GM23338 (cell line): ENCODE data around the gene ATG16L2. TPM values are rescaled to one million over a fixed set of nuclear protein-coding genes. Genes with fewer than 3 reads are reported as not detected.

Source experiments
- ATAC-seq: fragments of 200-7000 bp; cut with Tn5 transposase; 3 replicates; pipeline ENCODE4 v1.9.1; 2020
- DNase-seq: peaks from one replicate; pipeline ENCODE4 v3.0.0-alpha.2; 2015; ENCODE audit warnings: low spot score
- H2AFZ ChIP-seq: fragments of 200-600 bp; sonication (generic); 2 replicates; pipeline ENCODE4 v1.8.0; 2016; ENCODE audit warnings: antibody characterized with exemption, mild to moderate bottlenecking, moderate library complexity
- H3F3A ChIP-seq: fragments of 200-600 bp; sonication (generic); replicated peaks from 2 replicates; pipeline ENCODE4 v1.8.0; 2017; ENCODE audit warnings: antibody characterized with exemption, mixed run types, low read depth
- H3K27ac ChIP-seq: fragments of 200-600 bp; sonication (generic); 2 replicates; pipeline ENCODE4 v1.6.1; 2016; ENCODE audit warnings: low read depth
- H3K27me3 ChIP-seq: fragments of 200-600 bp; sonication (generic); 2 replicates; pipeline ENCODE4 v1.8.0; 2016; ENCODE audit warnings: mild to moderate bottlenecking, mixed run types, moderate library complexity; ENCODE audit not compliant: insufficient read depth
- H3K36me3 ChIP-seq: fragments of 200-600 bp; sonication (generic); 2 replicates; pipeline ENCODE4 v1.8.0; 2016; ENCODE audit warnings: mild to moderate bottlenecking; ENCODE audit not compliant: insufficient read depth
- H3K4me1 ChIP-seq: fragments of 200-600 bp; sonication (generic); 2 replicates; pipeline ENCODE4 v1.8.0; 2016; ENCODE audit warnings: mild to moderate bottlenecking, moderate library complexity; ENCODE audit not compliant: insufficient read depth
- H3K4me2 ChIP-seq: fragments of 200-600 bp; sonication (generic); 2 replicates; pipeline ENCODE4 v1.7.1; 2017; ENCODE audit warnings: mixed run types
- H3K4me3 ChIP-seq: fragments of 200-600 bp; sonication (generic); 2 replicates; pipeline ENCODE4 v1.6.1; 2016; ENCODE audit warnings: mixed run types
- H3K79me2 ChIP-seq: fragments of 200-600 bp; sonication (generic); replicated peaks from 2 replicates; pipeline ENCODE4 v1.8.0; 2017; ENCODE audit warnings: mild to moderate bottlenecking; ENCODE audit not compliant: insufficient read depth
- H3K9me2 ChIP-seq: fragments of 200-600 bp; sonication (generic); 2 replicates; pipeline ENCODE4 v1.8.0; 2017; ENCODE audit not compliant: insufficient read depth
- H4K20me1 ChIP-seq: fragments of 200-600 bp; sonication (generic); replicated peaks from 2 replicates; pipeline ENCODE4 v1.8.0; 2017; ENCODE audit warnings: mild to moderate bottlenecking; ENCODE audit not compliant: insufficient read depth
- H3K27ac Mint-ChIP-seq: 2 replicates; pipeline ENCODE4 v1.8.0; 2020; ENCODE audit warnings: inconsistent platforms, mild to moderate bottlenecking, moderate library complexity, mixed read lengths
- H3K27me3 Mint-ChIP-seq: 3 replicates; pipeline ENCODE4 v1.8.0; 2022; ENCODE audit warnings: low read depth, mild to moderate bottlenecking, moderate library complexity, mixed read lengths, inconsistent platforms; ENCODE audit not compliant: insufficient read depth, poor library complexity
- H3K36me3 Mint-ChIP-seq: 3 replicates; pipeline ENCODE4 v1.8.0; 2021; ENCODE audit warnings: low read depth, mild to moderate bottlenecking, inconsistent platforms, moderate library complexity, mixed read lengths
- H3K4me1 Mint-ChIP-seq: 3 replicates; pipeline ENCODE4 v1.8.0; 2020; ENCODE audit warnings: mild to moderate bottlenecking, inconsistent platforms, mixed read lengths
- H3K4me3 Mint-ChIP-seq: 3 replicates; pipeline ENCODE4 v1.8.0; 2021; ENCODE audit warnings: moderate library complexity, mild to moderate bottlenecking, inconsistent platforms, mixed read lengths
- H3K9me3 Mint-ChIP-seq: 3 replicates; pipeline ENCODE4 v1.8.0; 2020; ENCODE audit warnings: moderate library complexity, mild to moderate bottlenecking, inconsistent platforms, mixed read lengths
- CREB1 ChIP-seq: fragments of 250-450 bp; sonication (Bioruptor Pico); IDR thresholded peaks from 2 replicates; pipeline ENCODE4 v1.5.0; 2020; ENCODE audit warnings: low read depth, mild to moderate bottlenecking, moderate library complexity
- CTCF ChIP-seq, 2 experiments: fragments of 200-600 bp in 1 of 2; sonication (generic) in 1 of 2; conservative IDR thresholded peaks; 2 replicates each; pipeline versions ENCODE4 v1.5.1 to v1.6.1; 2016 to 2017; ENCODE audit warnings: antibody characterized with exemption in 2 of 2, low read depth in 2 of 2, mild to moderate bottlenecking in 2 of 2, moderate library complexity in 1 of 2
- EZH2 ChIP-seq: fragments of 200-600 bp; sonication (generic); IDR thresholded peaks from one replicate; pipeline ENCODE4 v1.8.0; 2017; ENCODE audit warnings: antibody characterized with exemption, mild to moderate bottlenecking, low read depth; ENCODE audit not compliant: unreplicated experiment
- EZH2phosphoT487 ChIP-seq: fragments of 200-600 bp; sonication (generic); IDR thresholded peaks from one replicate; pipeline ENCODE4 v1.8.1; 2018; ENCODE audit warnings: antibody characterized with exemption; ENCODE audit not compliant: unreplicated experiment
- NANOG ChIP-seq: IDR thresholded peaks from 2 replicates; pipeline ENCODE4 v1.6.1; 2016; ENCODE audit warnings: antibody characterized with exemption, borderline replicate concordance
- POLR2AphosphoS5 ChIP-seq: IDR thresholded peaks from 2 replicates; pipeline ENCODE4 v1.6.1; 2016; ENCODE audit warnings: antibody characterized with exemption, low read depth
- ZNF114 ChIP-seq: fragments of 250-450 bp; sonication (Bioruptor Pico); IDR thresholded peaks from 2 replicates; pipeline ENCODE4 v1.5.0; 2020; ENCODE audit warnings: mild to moderate bottlenecking, moderate library complexity
- ZNF331 ChIP-seq: fragments of 250-450 bp; sonication (Bioruptor Pico); IDR thresholded peaks from 2 replicates; pipeline ENCODE4 v1.5.0; 2020; ENCODE audit warnings: low read depth, mild to moderate bottlenecking, moderate library complexity
- polyA plus RNA-seq: library from polyadenylated mRNA; unstranded; fragments of >200 nt; fragmentation: Nextera tagmentation; extraction: Ambion mirVana; gene quantifications from 2 replicates; pipeline ENCODE4 v1.2.1, GENCODE V29; 2016
- total RNA-seq: library from RNA; depleted of rRNA; stranded (reverse); fragments of >200 nt; shearing (Covaris generic); gene quantifications from 2 replicates; pipeline ENCODE4 v1.2.3, GENCODE V29; 2014
- TF ChIP-seq, protein P1 (sequence below): IDR thresholded peaks from 2 replicates; pipeline ENCODE4 v1.6.1; 2016; ENCODE audit warnings: antibody characterized with exemption
- TF ChIP-seq, protein P2 (sequence below): IDR thresholded peaks from one replicate; pipeline ENCODE4 v1.6.1; 2018; ENCODE audit warnings: antibody characterized with exemption; ENCODE audit not compliant: unreplicated experiment

ATG16L2 gene
- total and polyA plus RNA-seq, 2 experiments from 2014 or later = 9.6 to 24.6 TPM

DNA sequence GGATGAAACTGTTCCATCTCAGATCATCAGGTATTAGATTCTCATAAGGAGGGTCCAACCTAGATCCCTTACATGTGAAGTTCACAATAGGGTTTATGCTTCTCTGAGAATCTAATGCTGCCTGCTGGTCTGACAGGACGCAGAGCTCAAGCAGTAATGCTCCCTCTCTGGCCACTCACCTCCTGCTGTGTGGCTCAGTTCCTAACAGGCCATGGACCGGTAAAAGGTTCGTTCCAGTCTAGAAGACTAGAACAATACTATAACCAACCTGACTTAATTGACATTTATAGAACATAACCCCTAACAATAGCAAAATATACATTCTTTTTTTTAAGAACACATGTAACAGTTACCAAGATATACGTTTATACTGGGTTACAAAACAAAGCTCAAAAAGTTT is 45.8 kb downstream of the ATG16L2 start:
- no peak for TF ChIP-seq POLR2AphosphoS5
- TF ChIP-seq, protein P1, sequence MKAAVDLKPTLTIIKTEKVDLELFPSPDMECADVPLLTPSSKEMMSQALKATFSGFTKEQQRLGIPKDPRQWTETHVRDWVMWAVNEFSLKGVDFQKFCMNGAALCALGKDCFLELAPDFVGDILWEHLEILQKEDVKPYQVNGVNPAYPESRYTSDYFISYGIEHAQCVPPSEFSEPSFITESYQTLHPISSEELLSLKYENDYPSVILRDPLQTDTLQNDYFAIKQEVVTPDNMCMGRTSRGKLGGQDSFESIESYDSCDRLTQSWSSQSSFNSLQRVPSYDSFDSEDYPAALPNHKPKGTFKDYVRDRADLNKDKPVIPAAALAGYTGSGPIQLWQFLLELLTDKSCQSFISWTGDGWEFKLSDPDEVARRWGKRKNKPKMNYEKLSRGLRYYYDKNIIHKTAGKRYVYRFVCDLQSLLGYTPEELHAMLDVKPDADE = no peak
- no peak for TF ChIP-seq NANOG
- no peak for TF ChIP-seq ZNF331
- no peak for TF ChIP-seq CTCF (conservative IDR thresholded peaks at IDR 0.05; ENCODE audit: low read depth in 2 of 2)
- no peak for TF ChIP-seq CREB1 (CRISPR knock-in tag)
- TF ChIP-seq EZH2 = no peak
- no peak for TF ChIP-seq ZNF114 (CRISPR knock-in tag)
- TF ChIP-seq, protein P2, sequence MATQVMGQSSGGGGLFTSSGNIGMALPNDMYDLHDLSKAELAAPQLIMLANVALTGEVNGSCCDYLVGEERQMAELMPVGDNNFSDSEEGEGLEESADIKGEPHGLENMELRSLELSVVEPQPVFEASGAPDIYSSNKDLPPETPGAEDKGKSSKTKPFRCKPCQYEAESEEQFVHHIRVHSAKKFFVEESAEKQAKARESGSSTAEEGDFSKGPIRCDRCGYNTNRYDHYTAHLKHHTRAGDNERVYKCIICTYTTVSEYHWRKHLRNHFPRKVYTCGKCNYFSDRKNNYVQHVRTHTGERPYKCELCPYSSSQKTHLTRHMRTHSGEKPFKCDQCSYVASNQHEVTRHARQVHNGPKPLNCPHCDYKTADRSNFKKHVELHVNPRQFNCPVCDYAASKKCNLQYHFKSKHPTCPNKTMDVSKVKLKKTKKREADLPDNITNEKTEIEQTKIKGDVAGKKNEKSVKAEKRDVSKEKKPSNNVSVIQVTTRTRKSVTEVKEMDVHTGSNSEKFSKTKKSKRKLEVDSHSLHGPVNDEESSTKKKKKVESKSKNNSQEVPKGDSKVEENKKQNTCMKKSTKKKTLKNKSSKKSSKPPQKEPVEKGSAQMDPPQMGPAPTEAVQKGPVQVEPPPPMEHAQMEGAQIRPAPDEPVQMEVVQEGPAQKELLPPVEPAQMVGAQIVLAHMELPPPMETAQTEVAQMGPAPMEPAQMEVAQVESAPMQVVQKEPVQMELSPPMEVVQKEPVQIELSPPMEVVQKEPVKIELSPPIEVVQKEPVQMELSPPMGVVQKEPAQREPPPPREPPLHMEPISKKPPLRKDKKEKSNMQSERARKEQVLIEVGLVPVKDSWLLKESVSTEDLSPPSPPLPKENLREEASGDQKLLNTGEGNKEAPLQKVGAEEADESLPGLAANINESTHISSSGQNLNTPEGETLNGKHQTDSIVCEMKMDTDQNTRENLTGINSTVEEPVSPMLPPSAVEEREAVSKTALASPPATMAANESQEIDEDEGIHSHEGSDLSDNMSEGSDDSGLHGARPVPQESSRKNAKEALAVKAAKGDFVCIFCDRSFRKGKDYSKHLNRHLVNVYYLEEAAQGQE = no peak
- TF ChIP-seq EZH2phosphoT487 = no peak
- Histone ChIP-seq H3K9me2 (no peaks in the 10 kb centered on the region), H3K4me3 (no peak overlapping the region), H3F3A (no peaks in the 10 kb centered on the region), H3K4me2 (no peak overlapping the region), H2AFZ (no peak overlapping the region), H4K20me1 (no peaks in the 10 kb centered on the region), H3K36me3 (no peaks in the 10 kb centered on the region), H3K27me3 (no peaks in the 10 kb centered on the region), H3K79me2 (no peaks in the 10 kb centered on the region), H3K27ac (no peak overlapping the region), H3K4me1 (peaks cover 6% of the 10 kb centered on the region; the same call in 1 of the 2 replicates)
- ATAC-seq (no peak), DNase-seq (no peak)
- Mint-ChIP-seq H3K4me1 (peaks cover 9% of the 10 kb centered on the region; the same call in 2 of the 3 replicates), H3K9me3 (no peaks in the 10 kb centered on the region), H3K27me3 (no peaks in the 10 kb centered on the region), H3K36me3 (no peaks in the 10 kb centered on the region), H3K27ac (no peak overlapping the region), H3K4me3 (no peak overlapping the region)
